ENCODE data around the gene LY9.

LY9 gene

GRCh38 chr1:160836981-160837557 is 41.1 kb downstream of the LY9 start:
- DNase-seq (ENCODE audit: low spot score) = no peak

GRCh38 chr1:160837558-160838205 is 41.7 kb downstream of the LY9 start:
- peak; percentile 46 for DNase-seq (ENCODE audit: low spot score)

GRCh38 chr1:160838888-160839287 is 42.9 kb downstream of the LY9 start:
- DNase-seq (ENCODE audit: low spot score) = no peak

- DNase-seq (ENCODE audit: low spot score) = no peak
Observed at GRCh38 chr1:160839746-160840145, 43.8 kb downstream of the LY9 start.

- no peak for DNase-seq (ENCODE audit: low spot score)
Observed at GRCh38 chr1:160841079-160841478, 45.1 kb downstream of the LY9 start.

- DNase-seq (ENCODE audit: low spot score) = no peak
Observed at GRCh38 chr1:160844447-160845232, 48.7 kb downstream of the LY9 start.

GRCh38 chr1:160846281-160846680 is 50.3 kb downstream of the LY9 start:
- no peak for DNase-seq (ENCODE audit: low spot score)

- DNase-seq (ENCODE audit: low spot score) = no peak
Observed at GRCh38 chr1:160850541-160850940, 54.6 kb downstream of the LY9 start.

- DNase-seq (ENCODE audit: low spot score) = no peak
Observed at GRCh38 chr1:160850993-160851392, 55.0 kb downstream of the LY9 start.

- no peak for DNase-seq (ENCODE audit: low spot score)
Observed at GRCh38 chr1:160853014-160853413, 57.0 kb downstream of the LY9 start.

- DNase-seq (ENCODE audit: low spot score) = no peak
Observed at GRCh38 chr1:160853754-160854153, 57.8 kb downstream of the LY9 start.

- DNase-seq (ENCODE audit: low spot score) = no peak
Observed at GRCh38 chr1:160855181-160855981, 59.4 kb downstream of the LY9 start.

GRCh38 chr1:160858097-160858496 is 62.1 kb downstream of the LY9 start:
- DNase-seq (ENCODE audit: low spot score) = peak; percentile 94

- DNase-seq (ENCODE audit: low spot score) = peak; percentile 80
Observed at GRCh38 chr1:160858507-160858906, 62.5 kb downstream of the LY9 start.

GRCh38 chr1:160859166-160859565 is 63.2 kb downstream of the LY9 start:
- no peak for DNase-seq (ENCODE audit: low spot score)

GRCh38 chr1:160860840-160861505 is 65.0 kb downstream of the LY9 start:
- no peak for DNase-seq (ENCODE audit: low spot score)

- peak; percentile 44 for DNase-seq (ENCODE audit: low spot score)
Observed at GRCh38 chr1:160862203-160863060, 66.5 kb downstream of the LY9 start, which contains the start of gene CD244. TSS of gene CD244 (minus strand) at chr1:160862887. CDS start at chr1:160862677, 210 bp downstream.

- no peak for DNase-seq (ENCODE audit: low spot score)
Observed at GRCh38 chr1:160863061-160863773, 67.2 kb downstream of the LY9 start.

- DNase-seq (ENCODE audit: low spot score) = no peak
Observed at GRCh38 chr1:160863774-160864131, 67.8 kb downstream of the LY9 start.

- DNase-seq (ENCODE audit: low spot score) = no peak
Observed at GRCh38 chr1:160864173-160864572, 68.2 kb downstream of the LY9 start.
